Activated CD4-positive, alpha-beta memory T cell treated with anti-CD3 and anti-CD28 coated beads for 36 hours (primary cell): Measurements from ENCODE around the gene LIN9. TPM values are rescaled to one million over a fixed set of nuclear protein-coding genes. Genes with fewer than 3 reads are reported as not detected.
A peak's percentile ranks its signal among the peaks of the same experiment; 100 is the strongest.
"Not testable (repeated sequence)": the region's sequence is repeated elsewhere in the genome, so short reads cannot be mapped to it uniquely, and the experiment has no call there.

Source experiments
- CTCF ChIA-PET: fragments of 350-600 bp; sonication (Branson Sonifier 250); formaldehyde crosslinking; loops from one replicate; lab custom pipeline; 2021; ENCODE audit warnings: antibody characterized with exemption, inconsistent platforms; lab: Charles Lee
- POLR2A ChIA-PET: fragments of 350-600 bp; sonication (Branson Sonifier 250); formaldehyde crosslinking; loops from one replicate; lab custom pipeline; 2021; ENCODE audit warnings: antibody characterized with exemption; lab: Charles Lee
- DNase-seq: peaks from one replicate; pipeline ENCODE4 v3.0.0-alpha.2; 2020
- H3K27ac Mint-ChIP-seq: one replicate; pipeline ENCODE4 v1.8.0; 2021; ENCODE audit warnings: mixed read lengths
- H3K27me3 Mint-ChIP-seq: one replicate; pipeline ENCODE4 v1.8.0; 2021; ENCODE audit warnings: mixed read lengths
- H3K36me3 Mint-ChIP-seq: one replicate; pipeline ENCODE4 v1.8.0; 2021; ENCODE audit warnings: mixed read lengths
- H3K4me1 Mint-ChIP-seq: one replicate; pipeline ENCODE4 v1.8.0; 2021; ENCODE audit warnings: low read depth, mixed read lengths
- H3K4me3 Mint-ChIP-seq: one replicate; pipeline ENCODE4 v1.8.0; 2021; ENCODE audit warnings: mild to moderate bottlenecking, mixed read lengths
- H3K9me3 Mint-ChIP-seq: one replicate; pipeline ENCODE4 v1.8.0; 2021; ENCODE audit warnings: mixed read lengths
- intact Hi-C: fragments of 100-400 bp; cut with micrococcal nuclease; formaldehyde crosslinking; loops from one replicate; pipeline ENCODE4 v1.15.1; 2023
- total RNA-seq, 2 experiments: library from RNA; stranded (reverse); gene quantifications; one replicate each; pipeline ENCODE4 v1.2.3, GENCODE V29; 2021

LIN9 gene
- total RNA-seq, 2 experiments from 2014 or later = 9.5 to 9.6 TPM

GRCh38 chr1:226261818-226262217 lies 47.1 kb downstream of the LIN9 start:
- no peak overlapping the region for H3K27ac Mint-ChIP-seq
- no peaks in the 10 kb centered on the region for H3K27me3 Mint-ChIP-seq
- ChIA-PET POLR2A (no interaction called here), CTCF (no interaction called here)
- no peak for DNase-seq
- H3K9me3 Mint-ChIP-seq = peaks cover 22% of the 10 kb centered on the region
- H3K4me1 Mint-ChIP-seq = no peaks in the 10 kb centered on the region
- no peak overlapping the region for H3K4me3 Mint-ChIP-seq
- peaks cover 39% of the 10 kb centered on the region for H3K36me3 Mint-ChIP-seq
- intact Hi-C loops = no loop called here

GRCh38 chr1:226255380-226255779 lies 53.6 kb downstream of the LIN9 start:
- Mint-ChIP-seq H3K27ac (no peak overlapping the region), H3K4me3 (no peak overlapping the region), H3K36me3 (peaks cover 15% of the 10 kb centered on the region), H3K4me1 (no peaks in the 10 kb centered on the region), H3K27me3 (no peaks in the 10 kb centered on the region), H3K9me3 (peaks cover 14% of the 10 kb centered on the region)
- CTCF ChIA-PET = no interaction called here
- DNase-seq = no peak
- intact Hi-C loops = no loop called here
- POLR2A ChIA-PET = interaction anchor here (0.7 kb wide), 1 partner anchor 433 kb away, joined by 3 read pairs; no protein-coding TSS in a partner anchor

GRCh38 chr1:226253933-226254332 lies 55.0 kb downstream of the LIN9 start:
- no peak overlapping the region for H3K4me3 Mint-ChIP-seq
- ChIA-PET CTCF (no interaction called here), POLR2A (no interaction called here)
- no peaks in the 10 kb centered on the region for H3K9me3 Mint-ChIP-seq
- intact Hi-C loops = no loop called here
- no peak overlapping the region for H3K27ac Mint-ChIP-seq
- H3K36me3 Mint-ChIP-seq = peaks cover 6% of the 10 kb centered on the region
- no peak for DNase-seq
- no peaks in the 10 kb centered on the region for H3K4me1 Mint-ChIP-seq
- no peaks in the 10 kb centered on the region for H3K27me3 Mint-ChIP-seq

GRCh38 chr1:226252841-226253240 lies 56.1 kb downstream of the LIN9 start:
- DNase-seq, POLR2A ChIA-PET, H3K9me3 Mint-ChIP-seq, H3K4me1 Mint-ChIP-seq, H3K27ac Mint-ChIP-seq, H3K4me3 Mint-ChIP-seq, intact Hi-C loops, CTCF ChIA-PET, H3K27me3 Mint-ChIP-seq, H3K36me3 Mint-ChIP-seq: not testable (repeated sequence)

- no peaks in the 10 kb centered on the region for H3K27me3 Mint-ChIP-seq
- ChIA-PET POLR2A (no interaction called here), CTCF (interaction anchor here (0.8 kb wide), 1 partner anchor 155 kb away, joined by 3 read pairs; no protein-coding TSS in a partner anchor)
- no peak overlapping the region for H3K4me3 Mint-ChIP-seq
- intact Hi-C loops = no loop called here
- no peak overlapping the region for H3K27ac Mint-ChIP-seq
- peaks cover 7% of the 10 kb centered on the region for H3K36me3 Mint-ChIP-seq
- DNase-seq = no peak
- no peaks in the 10 kb centered on the region for H3K9me3 Mint-ChIP-seq
- no peaks in the 10 kb centered on the region for H3K4me1 Mint-ChIP-seq
These were observed 58.5 kb downstream of the LIN9 start for GRCh38 chr1:226250511-226250910.

GRCh38 chr1:226248796-226249195 lies 60.2 kb downstream of the LIN9 start:
- intact Hi-C loops = no loop called here
- H3K4me1 Mint-ChIP-seq = no peaks in the 10 kb centered on the region
- CTCF ChIA-PET = no interaction called here
- H3K36me3 Mint-ChIP-seq = peaks cover 10% of the 10 kb centered on the region
- H3K4me3 Mint-ChIP-seq = no peak overlapping the region
- no peak for DNase-seq
- no peaks in the 10 kb centered on the region for H3K9me3 Mint-ChIP-seq
- POLR2A ChIA-PET = no interaction called here
- H3K27ac Mint-ChIP-seq = no peak overlapping the region
- no peaks in the 10 kb centered on the region for H3K27me3 Mint-ChIP-seq

GRCh38 chr1:226248091-226248490 lies 60.9 kb downstream of the LIN9 start:
- peaks cover 10% of the 10 kb centered on the region for H3K36me3 Mint-ChIP-seq
- no peak for DNase-seq
- H3K9me3 Mint-ChIP-seq = no peaks in the 10 kb centered on the region
- H3K4me1 Mint-ChIP-seq = no peaks in the 10 kb centered on the region
- ChIA-PET CTCF (no interaction called here), POLR2A (no interaction called here)
- no peak overlapping the region for H3K4me3 Mint-ChIP-seq
- no peaks in the 10 kb centered on the region for H3K27me3 Mint-ChIP-seq
- H3K27ac Mint-ChIP-seq = no peak overlapping the region
- intact Hi-C loops = no loop called here

GRCh38 chr1:226239421-226239820 lies 69.5 kb downstream of the LIN9 start:
- no peak overlapping the region for H3K27ac Mint-ChIP-seq
- ChIA-PET CTCF (no interaction called here), POLR2A (no interaction called here)
- no peaks in the 10 kb centered on the region for H3K27me3 Mint-ChIP-seq
- intact Hi-C loops = no loop called here
- no peaks in the 10 kb centered on the region for H3K9me3 Mint-ChIP-seq
- H3K4me1 Mint-ChIP-seq = no peaks in the 10 kb centered on the region
- no peak overlapping the region for H3K4me3 Mint-ChIP-seq
- H3K36me3 Mint-ChIP-seq = peaks cover 18% of the 10 kb centered on the region
- no peak for DNase-seq

- POLR2A ChIA-PET = no interaction called here
- H3K9me3 Mint-ChIP-seq = no peaks in the 10 kb centered on the region
- H3K36me3 Mint-ChIP-seq = peaks cover 24% of the 10 kb centered on the region
- no peaks in the 10 kb centered on the region for H3K4me1 Mint-ChIP-seq
- DNase-seq = no peak
- no peak overlapping the region for H3K27ac Mint-ChIP-seq
- intact Hi-C loops = no loop called here
- CTCF ChIA-PET = no interaction called here
- H3K27me3 Mint-ChIP-seq = no peaks in the 10 kb centered on the region
- H3K4me3 Mint-ChIP-seq = no peak overlapping the region
These were observed 72.1 kb downstream of the LIN9 start for GRCh38 chr1:226236826-226237225.

GRCh38 chr1:226233806-226234205 lies 75.2 kb downstream of the LIN9 start:
- Mint-ChIP-seq H3K9me3 (no peaks in the 10 kb centered on the region), H3K27me3 (no peaks in the 10 kb centered on the region), H3K4me1 (no peaks in the 10 kb centered on the region), H3K27ac (no peak overlapping the region), H3K4me3 (no peak overlapping the region), H3K36me3 (peaks cover 21% of the 10 kb centered on the region)
- POLR2A ChIA-PET = no interaction called here
- intact Hi-C loops = no loop called here
- CTCF ChIA-PET = interaction anchor here (1.6 kb wide), 1 partner anchor 109 kb away, joined by 4 read pairs; no protein-coding TSS in a partner anchor
- no peak for DNase-seq

GRCh38 chr1:226233293-226233692 lies 75.7 kb downstream of the LIN9 start:
- no peak for DNase-seq
- intact Hi-C loops = no loop called here
- Mint-ChIP-seq H3K27me3 (no peaks in the 10 kb centered on the region), H3K36me3 (peaks cover 18% of the 10 kb centered on the region), H3K4me3 (no peak overlapping the region), H3K4me1 (no peaks in the 10 kb centered on the region), H3K27ac (no peak overlapping the region), H3K9me3 (no peaks in the 10 kb centered on the region)
- POLR2A ChIA-PET = no interaction called here
- CTCF ChIA-PET = interaction anchor here (1.6 kb wide), 1 partner anchor 108 kb away, joined by 4 read pairs; no protein-coding TSS in a partner anchor

- H3K27ac Mint-ChIP-seq = no peak overlapping the region
- CTCF ChIA-PET = interaction anchor here (1.2 kb wide), 1 partner anchor 30 kb away, joined by 4 read pairs; no protein-coding TSS in a partner anchor
- POLR2A ChIA-PET = no interaction called here
These were observed 82.4 kb downstream of the LIN9 start for GRCh38 chr1:226226601-226227000.

GRCh38 chr1:226223786-226224244 lies 85.1 kb downstream of the LIN9 start:
- ChIA-PET POLR2A (no interaction called here), CTCF (interaction anchor here (1.0 to 1.5 kb wide), 2 partner anchors 98 to 110 kb away, joined by 4 read pairs; no protein-coding TSS in a partner anchor)
- Mint-ChIP-seq H3K9me3 (no peaks in the 10 kb centered on the region), H3K4me3 (peak overlapping the region; percentile 69), H3K27ac (no peak overlapping the region), H3K4me1 (peaks cover 6% of the 10 kb centered on the region), H3K36me3 (peaks cover 2% of the 10 kb centered on the region), H3K27me3 (peaks cover 36% of the 10 kb centered on the region)
- peak; percentile 24 for DNase-seq
- intact Hi-C loops = no loop called here

More at GRCh38 chr1:226226601-226227000, 82.4 kb downstream of the LIN9 start:
- Mint-ChIP-seq H3K9me3 (no peaks in the 10 kb centered on the region), H3K4me3 (no peak overlapping the region), H3K36me3 (peaks cover 2% of the 10 kb centered on the region), H3K27me3 (peaks cover 32% of the 10 kb centered on the region), H3K4me1 (peaks cover 6% of the 10 kb centered on the region)
- DNase-seq = no peak
- intact Hi-C loops = no loop called here
